Measurements from ENCODE around the gene DAAM2.

GRCh38 chr6:39847221-39847620 is 55.0 kb downstream of the DAAM2 start:
- no peak for TF ChIP-seq POLR2A (IDR thresholded peaks at IDR 0.05)
- TF ChIP-seq, protein P1, sequence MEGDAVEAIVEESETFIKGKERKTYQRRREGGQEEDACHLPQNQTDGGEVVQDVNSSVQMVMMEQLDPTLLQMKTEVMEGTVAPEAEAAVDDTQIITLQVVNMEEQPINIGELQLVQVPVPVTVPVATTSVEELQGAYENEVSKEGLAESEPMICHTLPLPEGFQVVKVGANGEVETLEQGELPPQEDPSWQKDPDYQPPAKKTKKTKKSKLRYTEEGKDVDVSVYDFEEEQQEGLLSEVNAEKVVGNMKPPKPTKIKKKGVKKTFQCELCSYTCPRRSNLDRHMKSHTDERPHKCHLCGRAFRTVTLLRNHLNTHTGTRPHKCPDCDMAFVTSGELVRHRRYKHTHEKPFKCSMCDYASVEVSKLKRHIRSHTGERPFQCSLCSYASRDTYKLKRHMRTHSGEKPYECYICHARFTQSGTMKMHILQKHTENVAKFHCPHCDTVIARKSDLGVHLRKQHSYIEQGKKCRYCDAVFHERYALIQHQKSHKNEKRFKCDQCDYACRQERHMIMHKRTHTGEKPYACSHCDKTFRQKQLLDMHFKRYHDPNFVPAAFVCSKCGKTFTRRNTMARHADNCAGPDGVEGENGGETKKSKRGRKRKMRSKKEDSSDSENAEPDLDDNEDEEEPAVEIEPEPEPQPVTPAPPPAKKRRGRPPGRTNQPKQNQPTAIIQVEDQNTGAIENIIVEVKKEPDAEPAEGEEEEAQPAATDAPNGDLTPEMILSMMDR (IDR thresholded peaks at IDR 0.05): no peak
- TF ChIP-seq EP300 (IDR thresholded peaks at IDR 0.05): no peak

Data from stomach (tissue), 4 donors.